CD4-positive, alpha-beta T cell treated with Interleukin-21 for 1 hour (primary cell): Measurements from ENCODE around the gene UCN2.
"Not testable (repeated sequence)": the region's sequence is repeated elsewhere in the genome, so short reads cannot be mapped to it uniquely, and the experiment has no call there.

Experiments
- DNase-seq: peaks from one replicate; pipeline ENCODE4 v3.0.0-alpha.2; 2020

Gene UCN2

GRCh38 chr3:48560648-48561018 is 2.9 kb downstream of the UCN2 start:
- no peak for DNase-seq

- peak; percentile 28 for DNase-seq
Observed at GRCh38 chr3:48558493-48559134, 5.0 kb downstream of the UCN2 start.

- peak; percentile 100 for DNase-seq
Observed at GRCh38 chr3:48556796-48557626, 6.6 kb downstream of the UCN2 start, which contains the start of gene PFKFB4. PFKFB4 (minus strand) TSS chr3:48556803; CDS start chr3:48556777, 26 bp downstream.

GRCh38 chr3:48555949-48556795 is 7.4 kb downstream of the UCN2 start:
- DNase-seq: no peak

GRCh38 chr3:48555231-48555948 is 8.2 kb downstream of the UCN2 start:
- DNase-seq: no peak

GRCh38 chr3:48553886-48554845 is 9.4 kb downstream of the UCN2 start:
- no peak for DNase-seq

GRCh38 chr3:48553361-48553760 is 10.2 kb downstream of the UCN2 start:
- DNase-seq: no peak

- no peak for DNase-seq
Observed at GRCh38 chr3:48552111-48552951, 11.2 kb downstream of the UCN2 start.

- not testable (repeated sequence) for DNase-seq
Observed at GRCh38 chr3:48551651-48552050, 11.9 kb downstream of the UCN2 start.

GRCh38 chr3:48548729-48549705 is 14.6 kb downstream of the UCN2 start:
- DNase-seq: peak; percentile 85

- DNase-seq: no peak
Observed at GRCh38 chr3:48548126-48548525, 15.5 kb downstream of the UCN2 start.

GRCh38 chr3:48546203-48546829 is 17.3 kb downstream of the UCN2 start:
- peak; percentile 26 for DNase-seq

GRCh38 chr3:48544141-48544540 is 19.4 kb downstream of the UCN2 start:
- DNase-seq: no peak

- DNase-seq: no peak
Observed at GRCh38 chr3:48543271-48543866, 20.2 kb downstream of the UCN2 start.

GRCh38 chr3:48538451-48538850 is 25.1 kb downstream of the UCN2 start:
- DNase-seq: no peak

GRCh38 chr3:48536785-48537184 is 26.8 kb downstream of the UCN2 start:
- DNase-seq: no peak

GRCh38 chr3:48536116-48536515 is 27.5 kb downstream of the UCN2 start:
- no peak for DNase-seq

GRCh38 chr3:48535578-48535977 is 28.0 kb downstream of the UCN2 start:
- no peak for DNase-seq
